WTC11 (cell line): Measurements from ENCODE around the gene C14orf132.

Experiments
- ARID4B ChIP-seq: sonication (generic); formaldehyde crosslinking; IDR thresholded peaks from 2 replicates; pipeline ENCODE4 v1.8.0; 2023; ENCODE audit warnings: missing genetic modification reagents, mild to moderate bottlenecking, borderline replicate concordance
- ATF3 ChIP-seq: sonication (generic); formaldehyde crosslinking; conservative IDR thresholded peaks from 2 replicates; pipeline ENCODE4 v1.8.1; 2022; ENCODE audit warnings: mild to moderate bottlenecking, missing genetic modification reagents
- CREM ChIP-seq: sonication (generic); formaldehyde crosslinking; IDR thresholded peaks from 2 replicates; pipeline ENCODE4 v1.8.1; 2022; ENCODE audit warnings: mild to moderate bottlenecking, missing genetic modification reagents, moderate library complexity
- CTCF ChIP-seq: fragments of 200-600 bp; IDR thresholded peaks from 2 replicates; pipeline ENCODE4 v1.8.0; 2022; ENCODE audit warnings: antibody characterized with exemption
- E2F1 ChIP-seq: sonication (generic); formaldehyde crosslinking; IDR thresholded peaks from 2 replicates; pipeline ENCODE4 v1.8.0; 2022; ENCODE audit warnings: mild to moderate bottlenecking, missing genetic modification reagents
- IRF1 ChIP-seq: sonication (generic); formaldehyde crosslinking; IDR thresholded peaks from 2 replicates; pipeline ENCODE4 v1.8.0; 2023; ENCODE audit warnings: missing genetic modification reagents
- JUN ChIP-seq: sonication (generic); formaldehyde crosslinking; IDR thresholded peaks from 2 replicates; pipeline ENCODE4 v1.8.0; 2023; ENCODE audit warnings: mild to moderate bottlenecking, missing genetic modification reagents
- USF1 ChIP-seq: sonication (generic); formaldehyde crosslinking; IDR thresholded peaks from 2 replicates; pipeline ENCODE4 v1.8.0; 2022; ENCODE audit warnings: mild to moderate bottlenecking, missing genetic modification reagents
- ZBTB43 ChIP-seq: sonication (generic); formaldehyde crosslinking; IDR thresholded peaks from 2 replicates; pipeline ENCODE4 v1.8.1; 2023; ENCODE audit warnings: mild to moderate bottlenecking, missing genetic modification reagents
- ZNF512 ChIP-seq: sonication (generic); formaldehyde crosslinking; IDR thresholded peaks from 2 replicates; pipeline ENCODE4 v1.8.1; 2022; ENCODE audit warnings: missing genetic modification reagents, borderline replicate concordance

GRCh38 chr14:96069421-96069820 lies 30.3 kb downstream of the C14orf132 start:
- TF ChIP-seq ZBTB43: no peak
- no peak for TF ChIP-seq CTCF
- no peak for TF ChIP-seq ARID4B (CRISPR knock-in tag)
- no peak for TF ChIP-seq IRF1 (CRISPR knock-in tag)
- no peak for TF ChIP-seq ZNF512
- no peak for TF ChIP-seq ATF3 (CRISPR knock-in tag)
- TF ChIP-seq E2F1 (CRISPR knock-in tag): no peak
- TF ChIP-seq USF1 (CRISPR knock-in tag): no peak
- TF ChIP-seq CREM: no peak
- TF ChIP-seq JUN: no peak
